Right atrium auricular region (tissue), 2 donors: ENCODE data around the gene ESRRB. TPM values are rescaled to one million over a fixed set of nuclear protein-coding genes. Genes with fewer than 3 reads are reported as not detected.
"Not testable (repeated sequence)": the region's sequence is repeated elsewhere in the genome, so short reads cannot be mapped to it uniquely, and the experiment has no call there.

ENCODE experiments used
- DNase-seq: peaks from one replicate; pipeline ENCODE4 v3.0.0-alpha.2; 2019; ENCODE audit warnings: low spot score
- H3K27ac ChIP-seq, 2 donors: fragments of 200-600 bp; sonication (generic); 1 replicate in 1 of 2; 2 replicates in 1 of 2; pipeline ENCODE4 v1.5.1; 2016 to 2019
- H3K27me3 ChIP-seq, 2 donors: fragments of 200-600 bp; sonication (generic); one replicate each; pipeline versions ENCODE4 v1.5.1 to v1.6.0; 2017 to 2019
- H3K36me3 ChIP-seq: fragments of 200-600 bp; sonication (generic); one replicate; pipeline ENCODE4 v1.5.1; 2016
- H3K4me1 ChIP-seq, 2 donors: fragments of 200-600 bp; sonication (generic); one replicate each; pipeline versions ENCODE4 v1.5.1 to v1.6.0; 2017 to 2019
- H3K4me3 ChIP-seq, 2 donors: fragments of 200-600 bp; sonication (generic); 1 replicate in 1 of 2; 2 replicates in 1 of 2; pipeline ENCODE4 v1.5.1; 2017 to 2019; ENCODE audit warnings: mild to moderate bottlenecking in 1 of 2, moderate library complexity in 1 of 2
- H3K9me3 ChIP-seq, 2 donors: fragments of 200-600 bp; sonication (generic); one replicate each; pipeline ENCODE4 v1.5.1; 2019
- total RNA-seq, 2 donors: library from RNA; depleted of rRNA; stranded (reverse); fragments of >200 nt; gene quantifications; one replicate each; pipeline ENCODE4 v1.1.0, GENCODE V29; 2016
- TF ChIP-seq, protein P1 (sequence below), 2 donors: fragments of 200-600 bp; sonication (generic); IDR thresholded peaks; one replicate each; pipeline ENCODE4 v1.5.1; 2019; ENCODE audit warnings: antibody characterized with exemption in 2 of 2

The ESRRB gene
- total RNA-seq, 2 donors from 2014 or later = 10.0 to 14.8 TPM

DNA sequence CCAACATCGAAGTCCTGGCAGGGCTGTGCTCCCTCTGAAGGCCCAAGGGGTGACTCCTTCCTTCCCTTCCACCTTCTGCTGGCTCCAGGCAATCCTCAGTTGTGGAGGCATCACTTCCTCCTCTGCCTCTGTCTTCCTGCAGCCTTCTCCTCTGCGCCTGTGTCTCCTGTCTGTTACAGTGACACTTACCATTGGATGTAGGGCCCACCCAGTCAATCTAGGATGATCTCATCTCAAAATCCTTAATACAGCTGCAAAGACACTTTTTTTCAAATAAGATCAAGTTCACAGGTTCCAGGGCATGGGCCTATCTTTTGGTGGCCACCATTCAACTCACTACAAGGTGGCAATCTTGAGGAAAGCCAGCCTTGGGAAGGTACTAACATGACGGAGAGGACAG, 155.1 kb downstream of the ESRRB start:
- no peak for DNase-seq
- H3K27me3 ChIP-seq = no peaks in the 10 kb centered on the region
- H3K4me1 ChIP-seq = no peaks in the 10 kb centered on the region
- H3K4me3 ChIP-seq = no peak overlapping the region
- H3K9me3 ChIP-seq = no peaks in the 10 kb centered on the region
- no peaks in the 10 kb centered on the region for H3K36me3 ChIP-seq
- TF ChIP-seq, protein P1, sequence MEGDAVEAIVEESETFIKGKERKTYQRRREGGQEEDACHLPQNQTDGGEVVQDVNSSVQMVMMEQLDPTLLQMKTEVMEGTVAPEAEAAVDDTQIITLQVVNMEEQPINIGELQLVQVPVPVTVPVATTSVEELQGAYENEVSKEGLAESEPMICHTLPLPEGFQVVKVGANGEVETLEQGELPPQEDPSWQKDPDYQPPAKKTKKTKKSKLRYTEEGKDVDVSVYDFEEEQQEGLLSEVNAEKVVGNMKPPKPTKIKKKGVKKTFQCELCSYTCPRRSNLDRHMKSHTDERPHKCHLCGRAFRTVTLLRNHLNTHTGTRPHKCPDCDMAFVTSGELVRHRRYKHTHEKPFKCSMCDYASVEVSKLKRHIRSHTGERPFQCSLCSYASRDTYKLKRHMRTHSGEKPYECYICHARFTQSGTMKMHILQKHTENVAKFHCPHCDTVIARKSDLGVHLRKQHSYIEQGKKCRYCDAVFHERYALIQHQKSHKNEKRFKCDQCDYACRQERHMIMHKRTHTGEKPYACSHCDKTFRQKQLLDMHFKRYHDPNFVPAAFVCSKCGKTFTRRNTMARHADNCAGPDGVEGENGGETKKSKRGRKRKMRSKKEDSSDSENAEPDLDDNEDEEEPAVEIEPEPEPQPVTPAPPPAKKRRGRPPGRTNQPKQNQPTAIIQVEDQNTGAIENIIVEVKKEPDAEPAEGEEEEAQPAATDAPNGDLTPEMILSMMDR (IDR thresholded peaks at IDR 0.05) = no peak
- no peak overlapping the region for H3K27ac ChIP-seq

DNA sequence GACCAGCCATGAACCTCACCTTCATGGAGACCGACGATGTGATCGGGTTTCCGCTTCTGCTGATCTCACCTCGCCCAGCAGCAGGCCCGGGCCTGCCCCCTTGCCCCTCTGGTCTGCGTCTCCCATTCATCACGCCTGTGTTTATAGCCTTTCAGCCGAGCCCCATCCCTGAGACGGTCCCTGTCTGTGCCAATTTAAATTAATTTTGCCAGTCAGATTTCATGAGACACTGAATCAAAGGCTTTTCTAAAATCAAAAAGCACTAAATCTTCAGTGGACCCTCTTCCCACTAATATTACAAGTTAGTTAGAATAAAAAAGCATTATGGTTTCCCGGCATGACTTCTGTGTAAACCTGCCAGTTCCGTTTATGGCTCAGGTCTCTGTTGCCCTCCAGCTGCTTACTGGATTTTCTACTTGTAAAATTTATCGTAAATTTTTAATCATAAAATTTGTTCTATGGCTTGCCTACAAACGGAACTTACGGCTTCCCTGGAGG, 155.9 kb downstream of the ESRRB start:
- no peaks in the 10 kb centered on the region for H3K4me1 ChIP-seq
- H3K27me3 ChIP-seq = no peaks in the 10 kb centered on the region
- no peaks in the 10 kb centered on the region for H3K9me3 ChIP-seq
- no peak overlapping the region for H3K4me3 ChIP-seq
- TF ChIP-seq, protein P1 (IDR thresholded peaks at IDR 0.05) = no peak
- no peak overlapping the region for H3K27ac ChIP-seq
- no peaks in the 10 kb centered on the region for H3K36me3 ChIP-seq
- DNase-seq = no peak

DNA sequence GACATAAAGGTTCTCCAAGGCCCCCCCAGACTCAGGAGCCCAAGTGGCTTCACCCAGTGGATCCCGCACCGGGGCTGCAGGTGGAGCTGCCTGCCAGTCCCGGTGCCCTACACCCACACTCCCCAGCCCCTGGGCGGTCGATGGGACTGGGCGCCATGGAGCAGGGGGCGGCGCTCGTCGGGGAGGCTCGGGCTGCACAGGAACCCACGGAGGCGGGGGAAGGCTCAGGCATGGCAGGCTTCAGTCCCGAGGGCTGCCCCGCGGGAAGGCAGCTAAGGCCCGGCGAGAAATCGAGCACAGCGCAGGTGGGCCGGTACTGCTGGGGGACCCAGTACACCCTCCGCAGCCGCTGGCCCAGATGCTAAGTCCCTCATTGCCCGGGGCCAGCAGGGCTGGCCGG, 160.7 kb downstream of the ESRRB start:
- not testable (repeated sequence) for H3K27me3 ChIP-seq, H3K27ac ChIP-seq

DNA sequence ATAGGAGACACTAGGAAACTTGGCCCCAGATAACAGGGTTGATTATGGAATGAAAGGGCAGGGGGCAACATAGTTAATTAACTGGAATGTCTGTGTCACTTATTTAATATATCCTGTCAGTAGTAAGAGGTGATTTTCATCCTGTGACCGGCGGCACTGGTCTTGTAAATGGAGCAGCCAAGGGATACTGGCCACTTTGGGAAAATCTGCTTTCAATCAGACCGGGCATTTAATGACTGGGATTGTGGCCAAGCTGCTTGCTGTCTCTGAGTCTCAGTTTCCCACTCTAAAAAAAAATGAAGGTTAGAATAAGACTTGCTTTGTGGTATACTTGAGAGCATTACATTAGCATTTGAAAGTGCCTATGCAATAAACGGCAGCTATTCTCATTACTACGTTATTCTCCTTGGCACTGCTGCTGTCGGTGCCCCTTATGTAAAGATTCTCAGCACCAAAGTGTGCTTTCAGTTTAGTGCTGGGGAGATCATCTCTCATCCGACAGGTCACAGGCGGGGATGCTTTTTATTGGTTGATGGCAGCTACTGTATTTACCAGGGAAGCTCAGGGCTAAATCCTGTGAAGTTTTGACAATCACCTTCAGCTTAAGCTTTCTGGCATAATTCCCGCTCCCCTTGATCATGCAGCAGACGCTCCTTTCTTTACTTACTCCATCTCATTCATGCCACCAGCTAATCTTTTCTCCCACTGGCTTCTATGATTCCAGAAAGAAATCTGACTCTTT, 162.1 kb downstream of the ESRRB start:
- H3K27ac ChIP-seq = no peak overlapping the region
- TF ChIP-seq, protein P1 (IDR thresholded peaks at IDR 0.05) = no peak
- H3K4me1 ChIP-seq = no peaks in the 10 kb centered on the region
- H3K36me3 ChIP-seq = no peaks in the 10 kb centered on the region
- no peaks in the 10 kb centered on the region for H3K27me3 ChIP-seq
- H3K9me3 ChIP-seq = no peaks in the 10 kb centered on the region
- no peak for DNase-seq
- no peak overlapping the region for H3K4me3 ChIP-seq

More for the DNA sequence above, 160.7 kb downstream of the ESRRB start:
- H3K4me3 ChIP-seq, H3K4me1 ChIP-seq, H3K9me3 ChIP-seq, DNase-seq, H3K36me3 ChIP-seq: not testable (repeated sequence)

DNA sequence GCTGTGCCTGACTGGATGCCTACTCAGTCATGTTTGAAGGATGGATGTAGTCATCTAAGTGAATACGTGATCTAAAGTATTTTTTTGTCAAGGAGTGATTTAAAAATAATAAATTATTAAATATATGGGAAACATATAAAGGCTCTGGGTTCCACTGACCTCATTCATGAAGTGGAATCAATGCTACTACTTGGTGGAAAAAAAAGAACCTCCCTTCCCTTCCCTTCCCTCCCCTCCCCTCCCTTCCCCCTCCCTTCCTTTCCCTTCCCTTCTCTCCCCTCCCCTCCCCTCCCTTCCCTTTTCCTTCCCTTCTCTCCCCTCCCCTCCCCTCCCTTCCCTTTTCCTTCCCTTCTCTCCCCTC, 162.7 kb downstream of the ESRRB start:
- no peaks in the 10 kb centered on the region for H3K4me1 ChIP-seq
- no peaks in the 10 kb centered on the region for H3K27me3 ChIP-seq
- no peak overlapping the region for H3K4me3 ChIP-seq
- H3K9me3 ChIP-seq = no peaks in the 10 kb centered on the region
- H3K27ac ChIP-seq = no peak overlapping the region
- TF ChIP-seq, protein P1 (IDR thresholded peaks at IDR 0.05) = no peak
- DNase-seq = no peak
- no peaks in the 10 kb centered on the region for H3K36me3 ChIP-seq

DNA sequence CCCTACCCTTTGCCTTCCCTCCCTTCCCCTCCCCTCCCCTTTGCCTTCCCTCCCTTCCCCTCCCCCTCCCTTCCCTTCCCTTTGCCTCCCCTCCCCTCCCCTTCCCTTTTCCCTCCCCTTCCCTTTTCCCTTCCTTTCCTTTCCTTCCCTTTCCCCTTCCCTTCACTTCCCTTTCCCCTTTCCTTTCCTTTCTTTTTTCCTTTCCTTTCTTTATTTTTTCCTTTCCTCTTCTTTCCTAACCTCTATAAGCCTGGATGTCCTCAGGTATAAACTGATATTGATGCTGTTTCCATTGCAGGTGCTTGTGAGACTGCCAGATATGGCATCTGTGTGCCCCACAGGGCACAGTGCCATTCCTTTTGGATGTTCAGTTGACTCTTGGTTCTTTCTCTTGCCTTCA, 163.2 kb downstream of the ESRRB start:
- TF ChIP-seq, protein P1 (IDR thresholded peaks at IDR 0.05) = no peak
- H3K27ac ChIP-seq = no peak overlapping the region
- H3K4me1 ChIP-seq = no peaks in the 10 kb centered on the region
- no peaks in the 10 kb centered on the region for H3K27me3 ChIP-seq
- no peaks in the 10 kb centered on the region for H3K36me3 ChIP-seq
- no peaks in the 10 kb centered on the region for H3K9me3 ChIP-seq
- no peak for DNase-seq
- no peak overlapping the region for H3K4me3 ChIP-seq
